ENCODE results near the gene INSR. TPM values are rescaled to one million over a fixed set of nuclear protein-coding genes. Genes with fewer than 3 reads are reported as not detected.

Gene INSR
- total RNA-seq, 1 donor from 2014 or later = 71.9 TPM

DNA sequence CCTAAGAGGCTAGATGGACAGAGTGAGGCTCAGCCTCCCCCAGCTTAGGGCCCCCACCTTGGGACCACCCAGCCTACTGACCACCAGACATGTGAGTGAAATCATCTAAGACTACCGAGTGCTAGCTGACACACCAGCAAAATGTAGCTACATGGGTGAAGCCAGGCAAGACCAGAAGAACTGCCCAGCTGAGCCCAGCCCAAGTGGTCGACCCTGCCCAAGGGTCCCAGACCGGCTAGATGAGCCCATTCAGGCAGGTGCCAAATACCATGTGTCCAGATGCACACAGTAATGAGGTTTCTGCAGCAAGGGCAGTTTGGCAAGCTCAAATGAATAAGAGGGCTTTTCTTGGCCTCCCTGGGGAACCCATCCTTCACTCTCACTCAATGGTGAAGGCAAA lies 168.1 kb downstream of the INSR start:
- intact Hi-C loops (cut with DNase I) = no loop called here
- ATAC-seq (ENCODE audit: poor library complexity) (no peak), DNase-seq (no peak)

DNA sequence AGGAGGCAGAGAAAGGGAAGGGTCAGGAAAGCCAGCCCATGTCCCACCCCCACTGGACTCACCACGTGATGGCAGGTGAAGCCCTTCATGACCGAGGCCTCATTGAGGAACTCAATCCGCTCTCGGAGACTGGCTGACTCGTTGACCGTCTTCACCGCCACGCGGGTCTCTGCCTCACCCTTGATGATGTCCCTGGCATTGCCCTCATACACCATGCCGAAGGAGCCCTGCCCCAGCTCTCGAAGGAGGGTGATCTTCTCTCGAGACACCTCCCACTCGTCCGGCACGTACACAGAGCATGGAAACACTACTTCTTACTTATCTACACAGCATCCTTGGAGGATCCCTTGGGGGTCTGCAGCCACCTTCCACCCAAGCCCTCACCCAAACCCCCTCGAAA lies 169.0 kb downstream of the INSR start:
- no peak for ATAC-seq (ENCODE audit: poor library complexity)
- intact Hi-C loops (cut with DNase I) = no loop called here
- DNase-seq = no peak

DNA sequence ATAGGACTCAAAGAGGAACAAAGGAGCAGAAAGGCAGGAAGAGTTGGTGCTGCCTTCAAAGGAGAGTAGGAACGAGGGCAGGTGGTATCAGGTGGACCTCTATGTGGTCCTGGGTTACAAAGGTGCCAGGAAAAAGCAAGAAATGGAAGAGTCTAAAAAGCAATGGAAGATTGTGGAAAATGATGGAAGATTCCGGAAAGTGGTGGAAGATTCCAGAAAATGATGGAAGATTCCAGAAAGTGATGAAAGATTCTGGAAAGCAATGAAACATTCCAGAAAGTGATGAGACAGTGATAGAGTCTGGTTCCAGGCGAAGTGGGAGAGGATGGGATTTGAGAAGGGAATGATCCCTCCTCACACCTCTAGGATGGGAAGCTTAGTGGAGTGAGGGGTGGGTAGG lies 169.4 kb downstream of the INSR start:
- intact Hi-C loops (cut with DNase I) = no loop called here
- ATAC-seq (ENCODE audit: poor library complexity) = no peak
- no peak for DNase-seq

DNA sequence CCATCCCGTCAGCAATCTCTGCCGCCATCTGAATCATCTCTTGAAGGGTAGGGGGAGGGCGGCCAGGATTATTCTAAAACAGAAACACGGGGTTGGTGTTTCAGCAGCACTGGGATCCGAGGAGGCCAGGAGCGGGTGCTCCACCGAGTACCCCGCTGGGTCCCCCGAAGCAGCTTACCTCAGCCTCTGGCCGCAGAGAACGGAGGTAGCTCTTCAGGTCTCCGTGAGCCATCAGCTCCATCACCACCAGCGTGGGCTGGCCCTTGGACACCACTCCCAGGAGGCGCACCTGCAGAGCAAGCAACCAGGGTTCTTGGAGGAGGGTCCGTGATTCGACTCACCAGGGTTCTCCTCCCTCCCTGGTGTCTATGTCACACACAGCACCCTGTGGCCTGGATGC lies 171.5 kb downstream of the INSR start:
- intact Hi-C loops (cut with DNase I) = no loop called here
- no peak for DNase-seq

DNA sequence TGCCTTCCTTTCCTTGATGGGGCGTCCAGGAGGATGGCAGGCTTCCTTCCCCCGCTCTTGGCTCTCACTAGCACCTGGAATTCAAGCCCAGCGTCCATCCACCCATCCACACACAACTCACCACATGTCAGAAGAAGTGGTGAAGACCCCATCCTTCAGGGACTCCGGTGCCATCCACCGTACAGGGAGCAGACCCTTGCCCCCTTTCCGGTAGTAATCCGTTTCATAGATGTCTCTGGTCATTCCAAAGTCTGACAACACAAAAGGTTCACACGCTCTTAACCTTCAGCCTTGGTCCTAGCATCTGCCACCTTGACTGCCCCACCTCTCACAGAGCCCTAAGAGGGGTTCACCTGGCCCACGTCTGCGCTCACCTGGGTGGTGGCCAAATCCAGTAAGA lies 173.7 kb downstream of the INSR start:
- ATAC-seq (ENCODE audit: poor library complexity) (no peak), DNase-seq (no peak)
- intact Hi-C loops (cut with DNase I) = no loop called here

More for the DNA sequence above, 171.5 kb downstream of the INSR start:
- no peak for ATAC-seq (ENCODE audit: poor library complexity)

DNA sequence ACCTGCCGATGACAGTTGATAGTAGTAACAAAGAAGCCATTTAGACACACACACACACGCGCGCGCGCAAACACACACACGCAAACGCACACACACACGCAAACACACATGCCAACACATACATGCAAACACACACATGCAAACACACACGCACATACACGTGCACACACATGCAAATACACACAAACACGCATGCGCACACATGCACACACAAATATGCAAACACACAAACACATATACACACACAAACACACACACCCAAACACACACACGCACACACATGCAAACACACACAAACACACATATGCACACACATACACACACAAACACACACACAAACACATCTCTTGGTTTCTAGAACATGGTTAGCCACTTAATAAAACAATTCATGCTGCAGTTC lies 174.6 kb downstream of the INSR start:
- intact Hi-C loops (cut with DNase I) = no loop called here
- no peak for DNase-seq

DNA sequence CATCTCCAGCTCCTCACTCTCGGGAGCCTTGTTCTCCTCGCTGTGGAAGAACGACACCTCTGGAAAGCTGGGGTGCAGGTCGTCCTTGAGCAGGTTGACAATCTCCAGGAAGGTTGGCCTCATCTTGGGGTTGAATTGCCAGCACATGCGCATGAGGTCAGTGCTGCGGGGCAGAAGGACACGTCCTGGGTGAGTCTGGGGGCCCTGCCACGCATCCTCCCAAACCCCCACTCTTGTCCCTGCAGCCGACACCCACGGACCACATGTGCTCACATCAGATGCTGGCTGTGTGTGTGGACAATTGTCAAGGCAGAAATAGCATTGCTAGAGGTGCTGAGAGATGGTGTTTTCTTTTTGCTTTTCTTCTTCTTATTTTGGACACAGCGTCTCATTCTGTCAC lies 177.0 kb downstream of the INSR start:
- no peak for ATAC-seq (ENCODE audit: poor library complexity)
- intact Hi-C loops (cut with DNase I) = no loop called here
- DNase-seq = no peak

More for the DNA sequence above, 174.6 kb downstream of the INSR start:
- no peak for ATAC-seq (ENCODE audit: poor library complexity)

DNA sequence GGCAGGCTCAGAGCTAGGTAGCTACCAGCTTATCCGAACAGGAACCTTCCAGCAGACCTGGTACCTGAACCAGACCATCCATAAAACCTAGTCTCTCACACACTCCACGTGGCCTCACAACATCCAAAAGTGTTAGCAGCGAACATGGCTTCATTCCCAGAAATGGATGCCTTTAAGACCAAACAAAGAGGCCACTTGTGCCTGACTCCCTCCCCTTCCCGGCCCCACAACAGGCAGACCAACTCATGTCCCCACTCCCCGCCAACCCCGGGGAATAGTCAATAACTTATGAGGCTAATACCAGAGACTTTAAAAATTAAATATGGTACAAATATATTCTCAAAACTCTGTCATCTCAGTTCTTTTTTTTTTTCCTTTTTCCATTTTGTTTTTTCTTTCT lies 178.5 kb downstream of the INSR start:
- ATAC-seq (ENCODE audit: poor library complexity) (peak; percentile 55), DNase-seq (no peak)
- intact Hi-C loops (cut with DNase I) = no loop called here

DNA sequence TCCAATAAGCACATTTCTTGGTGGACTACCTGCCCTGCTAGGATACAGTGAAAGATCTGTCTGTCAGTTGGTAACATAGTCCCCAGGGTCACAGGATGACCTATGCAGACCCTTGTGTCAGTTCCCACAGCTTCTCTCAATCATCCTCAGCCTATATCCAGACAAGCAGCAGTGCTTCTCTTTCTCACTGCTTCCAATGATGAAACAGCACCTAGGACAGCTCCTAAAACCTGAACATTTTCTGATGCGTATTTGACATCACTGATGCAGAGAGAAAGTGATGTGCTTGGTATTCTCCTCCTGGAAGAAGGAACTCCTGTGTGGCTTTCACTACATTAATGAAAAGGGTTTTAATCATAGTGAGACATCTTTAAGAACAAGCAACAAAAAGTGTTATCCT lies 181.0 kb downstream of the INSR start:
- no peak for ATAC-seq (ENCODE audit: poor library complexity)
- intact Hi-C loops (cut with DNase I) = no loop called here

DNA sequence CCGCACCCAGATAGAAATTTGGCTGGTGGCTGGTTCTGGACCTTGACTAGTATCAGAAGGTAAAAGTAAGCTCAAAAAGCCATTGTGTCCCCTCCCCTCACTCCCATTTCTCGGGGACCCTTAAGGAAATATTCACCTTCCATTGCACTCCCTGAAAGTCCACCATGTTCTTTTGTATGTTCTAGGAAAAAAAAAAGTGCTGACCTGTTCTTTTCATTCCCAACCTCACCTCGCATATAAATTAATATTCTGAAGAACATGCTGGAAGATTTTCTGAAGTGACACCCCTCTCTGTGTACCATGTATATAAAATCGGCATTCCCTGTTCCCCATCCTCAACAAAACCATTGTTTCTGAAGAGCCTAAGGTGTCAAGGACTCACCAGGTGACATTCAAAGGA lies 181.5 kb downstream of the INSR start:
- no peak for DNase-seq
- ATAC-seq (ENCODE audit: poor library complexity) = no peak
- intact Hi-C loops (cut with DNase I) = no loop called here

More for the DNA sequence above, 181.0 kb downstream of the INSR start:
- no peak for DNase-seq

DNA sequence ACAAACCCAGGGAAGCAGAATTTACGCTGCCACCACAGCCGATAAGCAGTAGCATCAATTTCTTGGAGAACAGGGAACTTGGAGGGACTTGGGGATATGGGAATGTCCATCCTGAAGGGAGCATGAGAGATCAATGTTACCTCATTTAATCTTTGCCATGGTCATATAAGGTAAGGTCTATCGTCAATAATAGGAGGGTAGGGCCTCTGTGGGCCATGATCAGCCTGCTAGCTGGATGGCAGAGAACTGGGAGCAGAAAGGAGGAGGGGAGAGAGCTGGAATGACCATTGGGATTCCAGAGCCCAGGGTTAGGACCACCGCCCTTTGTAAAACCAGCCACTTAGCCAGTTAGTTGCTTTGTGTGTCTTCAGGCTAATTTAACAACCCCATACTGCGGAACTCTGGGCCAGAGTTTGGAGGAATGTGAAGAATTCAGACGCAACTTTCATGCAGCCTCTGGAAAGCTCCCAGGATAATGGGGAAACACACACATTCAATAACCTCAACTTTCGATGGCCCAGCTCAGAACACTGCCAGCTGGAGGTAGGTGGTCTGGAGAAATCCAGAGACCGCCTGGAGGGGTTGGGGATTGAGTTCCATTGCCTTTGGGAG lies 184.4 kb downstream of the INSR start:
- no peak for ATAC-seq (ENCODE audit: poor library complexity)

DNA sequence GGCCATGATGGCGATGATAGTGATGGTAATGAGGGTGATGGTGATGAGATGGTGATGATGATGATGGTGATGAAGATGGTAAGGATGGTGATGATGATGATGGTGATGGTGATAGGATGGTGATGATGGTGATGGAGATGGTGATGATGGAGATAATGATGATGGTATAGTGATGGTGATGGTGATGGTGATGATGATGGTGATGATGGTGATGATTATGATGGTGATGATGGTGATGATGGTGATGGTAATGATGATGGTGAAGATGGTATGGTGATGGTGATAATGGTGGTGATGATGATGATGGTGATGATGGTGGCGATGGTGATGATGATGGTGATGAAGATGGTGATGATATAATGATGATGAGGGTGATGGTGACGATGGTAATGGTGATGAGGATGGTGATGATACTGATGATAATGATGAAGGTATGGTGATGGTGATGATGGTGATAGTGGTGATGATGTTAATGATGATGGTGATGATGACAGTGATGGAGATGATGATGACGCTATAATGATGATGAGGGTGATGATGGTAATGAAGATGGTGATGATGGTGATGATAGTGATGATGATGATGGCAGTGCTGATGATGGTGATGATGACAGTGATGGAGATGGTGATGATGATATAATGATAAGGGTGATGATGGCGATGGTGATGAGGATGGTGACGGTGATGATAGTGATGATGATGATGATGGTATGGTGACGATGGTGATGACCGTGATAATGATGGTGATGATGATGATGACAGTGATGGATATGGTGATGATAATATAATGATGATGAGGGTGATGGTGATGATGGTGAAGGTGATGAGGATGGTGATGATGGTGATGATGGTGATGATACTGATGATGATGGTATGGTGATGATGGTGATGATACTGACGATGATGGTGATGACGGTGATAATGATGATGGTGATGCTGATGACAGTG lies 187.2 kb downstream of the INSR start:
- no peak for DNase-seq

More for the DNA sequence above, 184.4 kb downstream of the INSR start:
- no peak for DNase-seq
- intact Hi-C loops (cut with DNase I) = no loop called here

DNA sequence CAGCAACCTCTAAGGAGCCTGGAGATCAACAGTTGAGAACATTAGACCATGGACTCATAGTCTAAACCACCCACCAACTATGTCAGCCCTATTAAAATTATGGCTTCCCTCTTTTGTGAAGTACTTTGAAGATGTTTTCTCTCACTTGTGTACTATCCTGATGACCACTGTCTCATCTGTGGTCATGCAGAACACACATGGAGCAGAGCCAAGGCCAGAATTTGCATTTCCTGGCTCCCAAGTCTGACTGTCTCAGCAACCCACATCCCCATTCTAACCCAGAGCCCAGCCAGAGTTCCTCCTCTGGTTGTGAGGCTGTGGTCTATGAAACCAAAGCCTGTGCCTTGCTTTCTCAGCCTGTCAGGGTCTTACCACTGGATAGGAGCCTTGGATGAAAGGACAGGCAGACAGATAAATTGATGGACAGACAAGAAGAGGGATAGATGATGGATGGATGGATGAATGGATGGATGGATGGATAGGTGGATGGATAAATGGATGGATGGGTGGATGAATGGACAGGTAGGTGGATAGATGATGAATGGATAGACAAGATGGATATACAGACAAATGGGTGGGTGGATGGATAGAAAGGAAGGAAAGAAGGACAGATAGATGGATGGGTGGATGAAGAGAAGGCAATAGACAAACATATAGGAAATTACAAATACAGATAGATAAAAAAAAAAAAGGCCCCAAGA lies 189.3 kb downstream of the INSR start:
- ATAC-seq (ENCODE audit: poor library complexity) (no peak), DNase-seq (no peak)
- intact Hi-C loops (cut with DNase I) = loop anchor here (5.0 kb wide), 1 partner anchor 237 kb away; no protein-coding TSS in a partner anchor

More for the DNA sequence above, 187.2 kb downstream of the INSR start:
- intact Hi-C loops (cut with DNase I) = no loop called here
- ATAC-seq (ENCODE audit: poor library complexity) = no peak

DNA sequence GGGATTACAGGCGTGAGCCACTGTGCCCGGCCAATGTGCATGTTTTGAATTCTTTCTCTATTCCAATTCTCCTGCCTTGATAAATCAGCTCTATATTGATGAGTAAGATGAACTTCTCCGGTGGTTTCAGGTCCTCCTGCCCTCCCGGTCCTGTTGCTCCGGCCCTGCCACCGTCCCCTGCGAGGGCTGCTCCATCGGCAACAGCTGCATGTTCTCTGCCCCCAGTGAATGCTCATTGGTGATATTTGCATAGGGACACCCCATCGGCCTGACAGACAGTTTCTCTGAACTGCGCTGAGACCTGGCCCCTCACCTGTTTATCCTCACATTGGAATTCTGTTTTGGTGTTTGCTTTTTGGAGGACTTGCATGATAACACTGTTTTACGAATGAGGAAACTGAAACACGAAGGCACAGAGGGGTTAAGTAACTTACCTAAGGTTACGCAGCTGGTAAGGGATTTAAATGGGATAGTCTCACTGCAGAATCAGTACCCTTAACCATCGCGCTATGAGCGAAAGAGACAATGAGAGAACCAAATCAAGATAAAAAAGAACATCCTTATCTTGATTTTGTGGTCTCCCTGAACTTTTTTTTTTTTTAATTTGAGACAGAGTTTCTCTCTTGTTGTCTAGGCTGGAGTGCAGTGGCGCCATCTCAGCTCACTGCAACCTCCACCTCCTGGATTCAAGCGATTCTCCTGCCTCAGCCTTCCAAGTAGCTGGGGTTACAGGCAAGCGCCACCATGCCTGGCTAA lies 192.5 kb downstream of the INSR start:
- intact Hi-C loops (cut with DNase I) = loop anchor here (5.0 kb wide), 1 partner anchor 241 kb away; no protein-coding TSS in a partner anchor
- no peak for DNase-seq
- ATAC-seq (ENCODE audit: poor library complexity) = no peak

DNA sequence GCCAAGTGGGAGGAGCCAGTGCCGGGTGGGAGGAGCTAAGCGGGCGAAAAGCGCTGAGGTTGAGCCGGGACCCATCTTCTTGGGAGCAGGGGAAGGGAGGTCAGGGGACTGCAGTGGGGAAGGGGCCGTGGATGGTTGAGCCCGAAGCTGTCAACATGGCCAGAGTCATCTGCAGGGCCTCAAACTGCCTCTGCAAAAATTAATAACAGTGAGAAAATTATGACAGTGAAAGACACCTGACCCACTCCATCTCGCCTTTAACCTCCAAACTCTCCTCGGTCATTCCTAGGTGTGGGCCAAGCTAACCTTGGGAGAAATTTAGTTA lies 194.7 kb downstream of the INSR start:
- DNase-seq = no peak
- ATAC-seq (ENCODE audit: poor library complexity) = no peak
- intact Hi-C loops (cut with DNase I) = no loop called here

DNA sequence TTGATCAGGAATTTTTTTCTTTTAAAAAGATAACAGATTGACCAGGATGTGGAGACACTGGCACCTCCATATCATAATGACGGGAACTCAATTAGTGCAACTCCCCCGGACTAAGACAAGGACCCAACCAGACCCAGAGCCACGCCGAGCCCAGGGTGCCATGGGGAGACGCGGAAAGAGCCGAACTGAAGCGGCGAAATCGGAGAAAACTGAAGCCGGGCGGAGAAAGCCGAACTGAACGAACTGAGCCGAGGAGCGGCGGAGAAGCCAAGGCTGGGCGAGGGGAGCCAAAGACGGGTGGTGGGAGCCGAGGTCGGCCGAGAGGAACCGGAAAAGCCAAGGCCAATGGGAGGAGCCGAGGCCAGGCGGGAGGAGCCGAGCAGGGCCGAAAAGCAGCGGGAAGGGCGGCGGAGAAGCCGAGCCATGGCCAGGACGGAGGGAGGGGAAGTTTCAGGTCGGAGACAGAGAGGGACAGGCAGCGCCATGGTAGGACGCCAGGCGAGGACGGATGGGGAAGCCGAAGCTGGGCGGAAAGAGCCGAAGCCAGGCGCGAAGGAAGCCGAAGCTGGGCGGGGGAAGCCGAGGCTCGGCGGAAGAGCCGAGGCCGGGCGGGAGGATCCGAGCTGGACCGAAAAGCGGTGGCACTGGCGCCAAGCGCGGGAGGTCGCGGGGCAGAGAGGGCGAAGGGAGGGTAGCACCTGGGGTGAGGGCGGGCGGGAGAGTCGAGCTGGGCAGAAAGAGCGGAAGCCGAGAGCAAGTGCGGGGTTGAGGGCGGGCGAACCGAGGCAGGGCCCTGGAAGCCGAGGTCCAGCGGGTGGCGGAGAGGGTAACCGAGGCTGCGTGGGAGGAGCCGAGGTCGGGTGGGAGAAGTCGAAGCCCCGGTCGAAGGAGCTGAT lies 195.3 kb downstream of the INSR start:
- DNase-seq (peak; percentile 92), ATAC-seq (ENCODE audit: poor library complexity) (peak; percentile 94)
- intact Hi-C loops (cut with DNase I) = no loop called here

DNA sequence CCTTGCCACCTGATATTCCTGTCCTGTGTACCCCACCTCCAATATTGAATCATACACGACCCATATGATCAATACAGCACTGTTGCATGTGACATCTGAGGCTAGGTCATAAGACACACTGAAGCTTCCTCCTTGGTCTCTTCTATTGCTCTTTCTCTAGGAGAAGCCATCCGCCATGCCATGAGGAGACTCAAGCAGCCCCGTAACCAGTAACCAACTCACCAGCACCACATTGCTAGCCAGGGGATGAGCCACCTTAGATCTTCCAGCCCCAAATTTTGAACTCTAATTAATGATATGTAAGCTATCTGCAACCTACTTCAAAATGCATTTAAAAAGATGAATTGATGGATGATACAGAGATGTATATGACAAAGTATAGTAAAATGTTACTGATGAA lies 196.1 kb downstream of the INSR start:
- DNase-seq = no peak
- no peak for ATAC-seq (ENCODE audit: poor library complexity)
- intact Hi-C loops (cut with DNase I) = no loop called here

DNA sequence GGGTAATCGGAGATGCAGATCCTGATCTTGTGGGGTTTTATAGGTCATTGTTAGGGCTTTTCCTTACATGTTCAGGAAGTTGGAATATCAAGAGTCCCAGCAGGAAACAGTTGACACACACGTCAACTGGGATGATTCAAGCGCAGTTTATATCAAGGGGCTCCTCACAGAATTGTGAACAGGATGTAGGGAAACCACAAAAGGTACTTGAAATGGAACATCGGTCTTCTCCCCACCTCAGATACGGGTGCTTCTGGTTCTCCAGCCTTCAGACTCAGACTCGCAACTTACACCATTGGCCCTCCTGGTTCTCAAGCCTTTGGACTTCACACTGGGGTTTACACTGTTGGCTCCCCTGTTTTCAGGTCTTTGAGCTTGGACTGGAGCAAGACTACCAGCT lies 205.2 kb downstream of the INSR start:
- intact Hi-C loops (cut with DNase I) = no loop called here
- no peak for DNase-seq

More for the DNA sequence above, 205.2 kb downstream of the INSR start:
- no peak for ATAC-seq (ENCODE audit: poor library complexity)
